Type B pancreatic cell (in vitro differentiated cells): Measurements from ENCODE around the gene ARHGDIB. TPM values are rescaled to one million over a fixed set of nuclear protein-coding genes. Genes with fewer than 3 reads are reported as not detected.

Source experiments
- DNase-seq: peaks from one replicate; pipeline ENCODE4 v3.0.0; 2021; ENCODE audit warnings: mixed read lengths; ENCODE audit not compliant: unreplicated experiment; ENCODE audit errors: extremely low spot score
- H3K27ac Mint-ChIP-seq: 2 replicates; pipeline ENCODE4 v1.8.0; 2021; ENCODE audit warnings: mild to moderate bottlenecking, mixed read lengths
- H3K27me3 Mint-ChIP-seq: 2 replicates; pipeline ENCODE4 v1.8.0; 2021; ENCODE audit warnings: mixed read lengths
- H3K36me3 Mint-ChIP-seq: 2 replicates; pipeline ENCODE4 v1.8.0; 2021; ENCODE audit warnings: mixed read lengths
- H3K4me1 Mint-ChIP-seq: one replicate; pipeline ENCODE4 v1.8.0; 2021; ENCODE audit warnings: mixed read lengths; ENCODE audit not compliant: unreplicated experiment
- H3K4me3 Mint-ChIP-seq: 2 replicates; pipeline ENCODE4 v1.8.0; 2021; ENCODE audit warnings: mild to moderate bottlenecking, mixed read lengths
- H3K9me3 Mint-ChIP-seq: 2 replicates; pipeline ENCODE4 v1.8.0; 2021; ENCODE audit warnings: mixed read lengths
- CTCF ChIP-seq: fragments of 200-600 bp; sonication (generic); conservative IDR thresholded peaks from 2 replicates; pipeline ENCODE4 v1.5.0; 2021; ENCODE audit warnings: antibody characterized with exemption, mild to moderate bottlenecking
- total RNA-seq: library from RNA; stranded (reverse); gene quantifications from 2 replicates; pipeline ENCODE4 v1.2.1, GENCODE V29; 2021; ENCODE audit warnings: low replicate concordance

Gene ARHGDIB
- total RNA-seq, 1 donor from 2014 or later = 17.0 TPM

GRCh38 chr12:14974633-14975032 lies 13.2 kb upstream of the ARHGDIB start:
- peaks cover 3% of the 10 kb centered on the region for H3K36me3 Mint-ChIP-seq
- H3K4me3 Mint-ChIP-seq = no peak overlapping the region

DNA sequence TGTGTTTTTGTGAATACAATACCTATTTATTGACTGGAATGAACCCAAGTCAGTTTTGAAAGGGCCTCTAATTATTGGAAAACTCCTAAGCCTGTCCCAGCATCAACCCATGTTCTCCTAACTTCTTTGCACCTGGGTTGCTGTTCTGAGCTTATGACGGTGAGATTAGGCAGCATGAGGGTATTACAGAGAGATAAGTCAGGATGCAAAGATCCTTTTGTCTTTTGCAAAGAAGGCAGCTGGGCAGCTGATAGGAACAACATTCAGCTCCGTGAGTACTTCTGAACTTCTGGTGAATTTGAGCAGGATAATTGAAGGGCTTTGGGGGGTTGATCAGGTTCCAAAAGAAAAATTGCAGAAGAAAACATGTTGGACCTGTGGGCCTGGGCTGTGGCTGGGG lies 11.4 kb upstream of the ARHGDIB start, which contains the start of gene PDE6H:
PDE6H (plus strand) TSS at position 227 of the 400 bp plus-strand sequence. CDS start 4,971 bp downstream, outside the sequence.
- H3K27me3 Mint-ChIP-seq = peaks cover 5% of the 10 kb centered on the region
- H3K36me3 Mint-ChIP-seq = peaks cover 3% of the 10 kb centered on the region
- no peaks in the 10 kb centered on the region for H3K4me1 Mint-ChIP-seq
- H3K27ac Mint-ChIP-seq = no peak within 1 kb of the TSS
- H3K9me3 Mint-ChIP-seq = no peaks in the 10 kb centered on the region
- H3K4me3 Mint-ChIP-seq = no peak within 1 kb of the TSS
- DNase-seq = no peak
- no peak for TF ChIP-seq CTCF

More at GRCh38 chr12:14974633-14975032, 13.2 kb upstream of the ARHGDIB start:
- Mint-ChIP-seq H3K4me1 (no peaks in the 10 kb centered on the region), H3K27me3 (peaks cover 10% of the 10 kb centered on the region), H3K27ac (no peak overlapping the region), H3K9me3 (no peaks in the 10 kb centered on the region)
- no peak for TF ChIP-seq CTCF
- no peak for DNase-seq

DNA sequence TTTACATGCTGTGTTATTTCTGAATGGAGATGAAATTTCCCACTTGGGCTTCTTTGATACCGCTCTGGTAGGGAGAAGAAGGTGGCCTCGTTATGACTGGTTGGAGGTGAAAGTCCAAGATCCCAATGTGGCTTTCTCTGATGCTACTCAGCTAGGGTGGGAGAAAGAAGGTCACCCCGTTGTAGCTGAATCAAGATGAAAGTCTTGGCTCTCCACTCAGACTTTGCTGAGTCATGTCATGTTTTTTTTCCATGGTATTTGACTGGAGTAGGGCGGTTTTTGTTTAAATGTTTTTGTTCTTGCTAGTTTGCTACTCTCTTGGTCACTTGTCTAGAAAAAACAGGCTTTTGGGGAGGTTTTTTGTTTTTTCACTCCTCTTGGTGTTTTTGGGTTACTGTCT lies 9.1 kb upstream of the ARHGDIB start:
- peaks cover 5% of the 10 kb centered on the region for H3K27me3 Mint-ChIP-seq
- no peak overlapping the region for H3K4me3 Mint-ChIP-seq
- no peak for DNase-seq
- no peak for TF ChIP-seq CTCF
- peaks cover 3% of the 10 kb centered on the region for H3K36me3 Mint-ChIP-seq
- no peak overlapping the region for H3K27ac Mint-ChIP-seq
- no peaks in the 10 kb centered on the region for H3K9me3 Mint-ChIP-seq
- H3K4me1 Mint-ChIP-seq = no peaks in the 10 kb centered on the region

GRCh38 chr12:14968478-14968877 lies 7.1 kb upstream of the ARHGDIB start:
- Mint-ChIP-seq H3K27ac (no peak overlapping the region), H3K9me3 (no peaks in the 10 kb centered on the region), H3K4me1 (no peaks in the 10 kb centered on the region), H3K4me3 (no peak overlapping the region), H3K36me3 (peaks cover 3% of the 10 kb centered on the region), H3K27me3 (peaks cover 6% of the 10 kb centered on the region)
- DNase-seq = no peak
- TF ChIP-seq CTCF = no peak

DNA sequence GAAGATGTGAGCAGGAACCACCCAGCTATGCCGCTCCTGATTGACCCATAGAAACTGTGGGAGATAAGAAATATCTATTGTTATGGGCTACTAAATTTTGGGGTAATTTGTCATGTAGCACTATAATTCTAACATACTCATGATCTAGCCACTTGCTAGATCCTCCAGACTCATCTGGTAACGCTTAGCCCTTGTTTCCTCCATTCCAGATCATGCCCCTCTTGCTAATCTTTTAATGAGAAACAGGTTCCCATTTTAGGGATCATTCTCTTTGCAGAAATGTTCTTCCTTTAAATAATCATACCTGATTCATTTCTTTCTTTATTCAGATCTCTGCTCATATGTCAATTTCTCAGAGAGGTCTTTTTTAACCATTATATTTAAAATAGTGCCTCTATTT lies 3.8 kb upstream of the ARHGDIB start:
- no peak for DNase-seq
- H3K4me1 Mint-ChIP-seq = peaks cover 3% of the 10 kb centered on the region
- H3K9me3 Mint-ChIP-seq = no peaks in the 10 kb centered on the region
- H3K27ac Mint-ChIP-seq = no peak overlapping the region
- H3K27me3 Mint-ChIP-seq = peaks cover 10% of the 10 kb centered on the region
- no peak for TF ChIP-seq CTCF
- H3K4me3 Mint-ChIP-seq = no peak overlapping the region
- peaks cover 3% of the 10 kb centered on the region for H3K36me3 Mint-ChIP-seq

GRCh38 chr12:14964406-14964805 lies 3.0 kb upstream of the ARHGDIB start:
- peaks cover 3% of the 10 kb centered on the region for H3K4me1 Mint-ChIP-seq
- H3K27me3 Mint-ChIP-seq = peaks cover 10% of the 10 kb centered on the region
- no peak for TF ChIP-seq CTCF
- H3K9me3 Mint-ChIP-seq = no peaks in the 10 kb centered on the region
- no peak overlapping the region for H3K4me3 Mint-ChIP-seq
- no peaks in the 10 kb centered on the region for H3K36me3 Mint-ChIP-seq
- no peak for DNase-seq
- no peak overlapping the region for H3K27ac Mint-ChIP-seq
